Spleen (tissue), 7 donors: ENCODE measurements around the gene TENT5D.

ENCODE experiments used
- POLR2A ChIP-seq, 3 donors: fragments of 450-650 bp; IDR thresholded peaks; one replicate each; pipeline ENCODE4 v1.5.1; 2017; ENCODE audit warnings: antibody characterized with exemption in 3 of 3, mild to moderate bottlenecking in 1 of 3
- POLR2AphosphoS5 ChIP-seq, 3 donors: sonication (generic); formaldehyde crosslinking; IDR thresholded peaks; one replicate each; pipeline ENCODE4 v1.5.1; 2017; ENCODE audit warnings: antibody characterized with exemption in 3 of 3
- TF ChIP-seq, protein P1 (sequence below), 11 experiments: fragments of 200-600 bp in 7 of 11; fragments of 450-650 bp in 4 of 11; sonication (generic) in 4 of 11; IDR thresholded peaks in 8 of 11; conservative IDR thresholded peaks in 3 of 11; 1 replicate in 7 of 11; 2 replicates in 4 of 11; pipeline versions ENCODE4 v1.4.0 to v1.8.0; 2016 to 2021; ENCODE audit warnings: antibody characterized with exemption in 11 of 11, inconsistent platforms in 4 of 11, mild to moderate bottlenecking in 1 of 11
- donor health status: DM: no; HTN: no; CAD: no; lungs with moderate emphysema.
- donor health status: DM: no; HTN: no; CAD: no.
- donor health status: DM: no; HTN: no; CAD: no.

DNA sequence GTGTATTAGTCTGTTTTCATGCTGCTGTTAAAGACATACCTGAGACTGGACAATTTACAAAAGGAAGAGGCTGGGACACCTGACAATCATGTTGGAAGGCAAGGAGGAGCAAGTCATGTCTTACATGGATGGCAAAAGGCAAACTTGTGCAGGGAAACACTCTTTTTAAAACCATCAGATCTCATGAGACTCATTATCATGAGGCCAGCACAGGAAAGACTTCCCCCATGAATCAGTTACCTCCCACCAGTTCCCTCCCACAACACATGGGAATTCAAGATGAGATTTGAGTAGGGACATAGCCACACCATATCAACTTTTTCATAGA is 11.2 kb downstream of the TENT5D start:
- TF ChIP-seq, protein P1, sequence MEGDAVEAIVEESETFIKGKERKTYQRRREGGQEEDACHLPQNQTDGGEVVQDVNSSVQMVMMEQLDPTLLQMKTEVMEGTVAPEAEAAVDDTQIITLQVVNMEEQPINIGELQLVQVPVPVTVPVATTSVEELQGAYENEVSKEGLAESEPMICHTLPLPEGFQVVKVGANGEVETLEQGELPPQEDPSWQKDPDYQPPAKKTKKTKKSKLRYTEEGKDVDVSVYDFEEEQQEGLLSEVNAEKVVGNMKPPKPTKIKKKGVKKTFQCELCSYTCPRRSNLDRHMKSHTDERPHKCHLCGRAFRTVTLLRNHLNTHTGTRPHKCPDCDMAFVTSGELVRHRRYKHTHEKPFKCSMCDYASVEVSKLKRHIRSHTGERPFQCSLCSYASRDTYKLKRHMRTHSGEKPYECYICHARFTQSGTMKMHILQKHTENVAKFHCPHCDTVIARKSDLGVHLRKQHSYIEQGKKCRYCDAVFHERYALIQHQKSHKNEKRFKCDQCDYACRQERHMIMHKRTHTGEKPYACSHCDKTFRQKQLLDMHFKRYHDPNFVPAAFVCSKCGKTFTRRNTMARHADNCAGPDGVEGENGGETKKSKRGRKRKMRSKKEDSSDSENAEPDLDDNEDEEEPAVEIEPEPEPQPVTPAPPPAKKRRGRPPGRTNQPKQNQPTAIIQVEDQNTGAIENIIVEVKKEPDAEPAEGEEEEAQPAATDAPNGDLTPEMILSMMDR (IDR thresholded peaks at IDR 0.05 in 8 of 11, conservative IDR thresholded peaks at IDR 0.05 in 3 of 11) = no peak
- no peak for TF ChIP-seq POLR2A (IDR thresholded peaks at IDR 0.05)
- TF ChIP-seq POLR2AphosphoS5 (IDR thresholded peaks at IDR 0.05) = no peak
